GM23338 (cell line): ENCODE measurements around the gene GRIN2A. TPM values are rescaled to one million over a fixed set of nuclear protein-coding genes. Genes with fewer than 3 reads are reported as not detected.

ENCODE experiments used
- ATAC-seq: fragments of 200-7000 bp; cut with Tn5 transposase; 3 replicates; pipeline ENCODE4 v1.9.1; 2020
- DNase-seq: peaks from one replicate; pipeline ENCODE4 v3.0.0-alpha.2; 2015; ENCODE audit warnings: low spot score
- H2AFZ ChIP-seq: fragments of 200-600 bp; sonication (generic); 2 replicates; pipeline ENCODE4 v1.8.0; 2016; ENCODE audit warnings: antibody characterized with exemption, mild to moderate bottlenecking, moderate library complexity
- H3F3A ChIP-seq: fragments of 200-600 bp; sonication (generic); replicated peaks from 2 replicates; pipeline ENCODE4 v1.8.0; 2017; ENCODE audit warnings: antibody characterized with exemption, mixed run types, low read depth
- H3K27ac ChIP-seq: fragments of 200-600 bp; sonication (generic); 2 replicates; pipeline ENCODE4 v1.6.1; 2016; ENCODE audit warnings: low read depth
- H3K27me3 ChIP-seq: fragments of 200-600 bp; sonication (generic); 2 replicates; pipeline ENCODE4 v1.8.0; 2016; ENCODE audit warnings: mild to moderate bottlenecking, mixed run types, moderate library complexity; ENCODE audit not compliant: insufficient read depth
- H3K36me3 ChIP-seq: fragments of 200-600 bp; sonication (generic); 2 replicates; pipeline ENCODE4 v1.8.0; 2016; ENCODE audit warnings: mild to moderate bottlenecking; ENCODE audit not compliant: insufficient read depth
- H3K4me1 ChIP-seq: fragments of 200-600 bp; sonication (generic); 2 replicates; pipeline ENCODE4 v1.8.0; 2016; ENCODE audit warnings: mild to moderate bottlenecking, moderate library complexity; ENCODE audit not compliant: insufficient read depth
- H3K4me2 ChIP-seq: fragments of 200-600 bp; sonication (generic); 2 replicates; pipeline ENCODE4 v1.7.1; 2017; ENCODE audit warnings: mixed run types
- H3K4me3 ChIP-seq: fragments of 200-600 bp; sonication (generic); 2 replicates; pipeline ENCODE4 v1.6.1; 2016; ENCODE audit warnings: mixed run types
- H3K79me2 ChIP-seq: fragments of 200-600 bp; sonication (generic); replicated peaks from 2 replicates; pipeline ENCODE4 v1.8.0; 2017; ENCODE audit warnings: mild to moderate bottlenecking; ENCODE audit not compliant: insufficient read depth
- H3K9me2 ChIP-seq: fragments of 200-600 bp; sonication (generic); 2 replicates; pipeline ENCODE4 v1.8.0; 2017; ENCODE audit not compliant: insufficient read depth
- H4K20me1 ChIP-seq: fragments of 200-600 bp; sonication (generic); replicated peaks from 2 replicates; pipeline ENCODE4 v1.8.0; 2017; ENCODE audit warnings: mild to moderate bottlenecking; ENCODE audit not compliant: insufficient read depth
- H3K27ac Mint-ChIP-seq: 2 replicates; pipeline ENCODE4 v1.8.0; 2020; ENCODE audit warnings: inconsistent platforms, mild to moderate bottlenecking, moderate library complexity, mixed read lengths
- H3K27me3 Mint-ChIP-seq: 3 replicates; pipeline ENCODE4 v1.8.0; 2022; ENCODE audit warnings: low read depth, mild to moderate bottlenecking, moderate library complexity, mixed read lengths, inconsistent platforms; ENCODE audit not compliant: insufficient read depth, poor library complexity
- H3K36me3 Mint-ChIP-seq: 3 replicates; pipeline ENCODE4 v1.8.0; 2021; ENCODE audit warnings: low read depth, mild to moderate bottlenecking, inconsistent platforms, moderate library complexity, mixed read lengths
- H3K4me1 Mint-ChIP-seq: 3 replicates; pipeline ENCODE4 v1.8.0; 2020; ENCODE audit warnings: mild to moderate bottlenecking, inconsistent platforms, mixed read lengths
- H3K4me3 Mint-ChIP-seq: 3 replicates; pipeline ENCODE4 v1.8.0; 2021; ENCODE audit warnings: moderate library complexity, mild to moderate bottlenecking, inconsistent platforms, mixed read lengths
- H3K9me3 Mint-ChIP-seq: 3 replicates; pipeline ENCODE4 v1.8.0; 2020; ENCODE audit warnings: moderate library complexity, mild to moderate bottlenecking, inconsistent platforms, mixed read lengths
- CREB1 ChIP-seq: fragments of 250-450 bp; sonication (Bioruptor Pico); IDR thresholded peaks from 2 replicates; pipeline ENCODE4 v1.5.0; 2020; ENCODE audit warnings: low read depth, mild to moderate bottlenecking, moderate library complexity
- CTCF ChIP-seq, 2 experiments: fragments of 200-600 bp in 1 of 2; sonication (generic) in 1 of 2; conservative IDR thresholded peaks; 2 replicates each; pipeline versions ENCODE4 v1.5.1 to v1.6.1; 2016 to 2017; ENCODE audit warnings: antibody characterized with exemption in 2 of 2, low read depth in 2 of 2, mild to moderate bottlenecking in 2 of 2, moderate library complexity in 1 of 2
- EZH2 ChIP-seq: fragments of 200-600 bp; sonication (generic); IDR thresholded peaks from one replicate; pipeline ENCODE4 v1.8.0; 2017; ENCODE audit warnings: antibody characterized with exemption, mild to moderate bottlenecking, low read depth; ENCODE audit not compliant: unreplicated experiment
- EZH2phosphoT487 ChIP-seq: fragments of 200-600 bp; sonication (generic); IDR thresholded peaks from one replicate; pipeline ENCODE4 v1.8.1; 2018; ENCODE audit warnings: antibody characterized with exemption; ENCODE audit not compliant: unreplicated experiment
- JUNB ChIP-seq: IDR thresholded peaks from one replicate; pipeline ENCODE4 v1.6.1; 2016; ENCODE audit warnings: antibody characterized with exemption; ENCODE audit not compliant: unreplicated experiment
- NANOG ChIP-seq: IDR thresholded peaks from 2 replicates; pipeline ENCODE4 v1.6.1; 2016; ENCODE audit warnings: antibody characterized with exemption, borderline replicate concordance
- POLR2AphosphoS5 ChIP-seq: IDR thresholded peaks from 2 replicates; pipeline ENCODE4 v1.6.1; 2016; ENCODE audit warnings: antibody characterized with exemption, low read depth
- STAT1 ChIP-seq: IDR thresholded peaks from one replicate; pipeline ENCODE4 v1.6.1; 2016; ENCODE audit warnings: antibody characterized with exemption; ENCODE audit not compliant: unreplicated experiment
- ZNF114 ChIP-seq: fragments of 250-450 bp; sonication (Bioruptor Pico); IDR thresholded peaks from 2 replicates; pipeline ENCODE4 v1.5.0; 2020; ENCODE audit warnings: mild to moderate bottlenecking, moderate library complexity
- polyA plus RNA-seq: library from polyadenylated mRNA; unstranded; fragments of >200 nt; fragmentation: Nextera tagmentation; extraction: Ambion mirVana; gene quantifications from 2 replicates; pipeline ENCODE4 v1.2.1, GENCODE V29; 2016
- total RNA-seq: library from RNA; depleted of rRNA; stranded (reverse); fragments of >200 nt; shearing (Covaris generic); gene quantifications from 2 replicates; pipeline ENCODE4 v1.2.3, GENCODE V29; 2014
- TF ChIP-seq, protein P1 (sequence below): IDR thresholded peaks from 2 replicates; pipeline ENCODE4 v1.6.1; 2016; ENCODE audit warnings: antibody characterized with exemption
- TF ChIP-seq, protein P2 (sequence below): IDR thresholded peaks from one replicate; pipeline ENCODE4 v1.6.1; 2018; ENCODE audit warnings: antibody characterized with exemption; ENCODE audit not compliant: unreplicated experiment

GRIN2A gene
- total and polyA plus RNA-seq, 2 experiments from 2014 or later: 0.89 to 5.1 TPM

DNA sequence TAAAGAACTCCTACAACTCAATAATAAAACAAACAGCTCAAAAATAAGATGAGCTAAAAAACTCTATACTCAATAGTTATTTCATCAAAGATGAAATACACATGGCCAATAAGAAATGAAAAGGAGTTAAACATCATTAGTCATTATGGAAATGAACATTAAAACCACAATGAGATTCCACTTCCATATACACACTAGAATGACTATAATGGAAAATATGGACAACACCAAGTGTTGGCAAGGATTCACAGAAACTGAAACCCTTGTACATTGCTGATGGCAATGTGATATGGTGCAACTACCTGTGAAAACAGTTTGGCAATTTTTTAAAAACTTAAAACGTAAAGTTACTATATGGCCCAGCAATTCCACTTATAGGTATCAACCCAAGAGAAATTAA, 91.4 kb downstream of the GRIN2A start:
- no peaks in the 10 kb centered on the region for H3K36me3 Mint-ChIP-seq

GRCh38 chr16:10088380-10088793, 93.8 kb downstream of the GRIN2A start:
- H3K4me2 ChIP-seq: no peak overlapping the region
- Mint-ChIP-seq H3K27me3 (no peaks in the 10 kb centered on the region), H3K9me3 (no peaks in the 10 kb centered on the region), H3K4me3 (no peak overlapping the region), H3K36me3 (no peaks in the 10 kb centered on the region), H3K4me1 (peaks cover 3% of the 10 kb centered on the region; the same call in 1 of the 3 replicates), H3K27ac (0 out of 2 replicates have a peak overlapping the region, but pooled peaks have one; percentile 23)
- H3K4me1 ChIP-seq: no peaks in the 10 kb centered on the region
- no peak overlapping the region; the same call in 1 of the 2 replicates for H2AFZ ChIP-seq
- no peaks in the 10 kb centered on the region for H3F3A ChIP-seq
- H4K20me1 ChIP-seq: no peaks in the 10 kb centered on the region
- ATAC-seq: no peak
- no peaks in the 10 kb centered on the region for H3K79me2 ChIP-seq
- no peaks in the 10 kb centered on the region for H3K9me2 ChIP-seq
- H3K27ac ChIP-seq: no peak overlapping the region
- no peaks in the 10 kb centered on the region for H3K27me3 ChIP-seq
- H3K36me3 ChIP-seq: no peaks in the 10 kb centered on the region
- DNase-seq: no peak
- H3K4me3 ChIP-seq: no peak overlapping the region
- no peak for TF ChIP-seq POLR2AphosphoS5
- TF ChIP-seq JUNB: no peak
- TF ChIP-seq, protein P1, sequence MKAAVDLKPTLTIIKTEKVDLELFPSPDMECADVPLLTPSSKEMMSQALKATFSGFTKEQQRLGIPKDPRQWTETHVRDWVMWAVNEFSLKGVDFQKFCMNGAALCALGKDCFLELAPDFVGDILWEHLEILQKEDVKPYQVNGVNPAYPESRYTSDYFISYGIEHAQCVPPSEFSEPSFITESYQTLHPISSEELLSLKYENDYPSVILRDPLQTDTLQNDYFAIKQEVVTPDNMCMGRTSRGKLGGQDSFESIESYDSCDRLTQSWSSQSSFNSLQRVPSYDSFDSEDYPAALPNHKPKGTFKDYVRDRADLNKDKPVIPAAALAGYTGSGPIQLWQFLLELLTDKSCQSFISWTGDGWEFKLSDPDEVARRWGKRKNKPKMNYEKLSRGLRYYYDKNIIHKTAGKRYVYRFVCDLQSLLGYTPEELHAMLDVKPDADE: no peak
- TF ChIP-seq EZH2phosphoT487: no peak
- TF ChIP-seq ZNF114 (CRISPR knock-in tag): no peak
- no peak for TF ChIP-seq NANOG
- no peak for TF ChIP-seq EZH2
- no peak for TF ChIP-seq CTCF (conservative IDR thresholded peaks at IDR 0.05; ENCODE audit: low read depth in 2 of 2)
- TF ChIP-seq, protein P2, sequence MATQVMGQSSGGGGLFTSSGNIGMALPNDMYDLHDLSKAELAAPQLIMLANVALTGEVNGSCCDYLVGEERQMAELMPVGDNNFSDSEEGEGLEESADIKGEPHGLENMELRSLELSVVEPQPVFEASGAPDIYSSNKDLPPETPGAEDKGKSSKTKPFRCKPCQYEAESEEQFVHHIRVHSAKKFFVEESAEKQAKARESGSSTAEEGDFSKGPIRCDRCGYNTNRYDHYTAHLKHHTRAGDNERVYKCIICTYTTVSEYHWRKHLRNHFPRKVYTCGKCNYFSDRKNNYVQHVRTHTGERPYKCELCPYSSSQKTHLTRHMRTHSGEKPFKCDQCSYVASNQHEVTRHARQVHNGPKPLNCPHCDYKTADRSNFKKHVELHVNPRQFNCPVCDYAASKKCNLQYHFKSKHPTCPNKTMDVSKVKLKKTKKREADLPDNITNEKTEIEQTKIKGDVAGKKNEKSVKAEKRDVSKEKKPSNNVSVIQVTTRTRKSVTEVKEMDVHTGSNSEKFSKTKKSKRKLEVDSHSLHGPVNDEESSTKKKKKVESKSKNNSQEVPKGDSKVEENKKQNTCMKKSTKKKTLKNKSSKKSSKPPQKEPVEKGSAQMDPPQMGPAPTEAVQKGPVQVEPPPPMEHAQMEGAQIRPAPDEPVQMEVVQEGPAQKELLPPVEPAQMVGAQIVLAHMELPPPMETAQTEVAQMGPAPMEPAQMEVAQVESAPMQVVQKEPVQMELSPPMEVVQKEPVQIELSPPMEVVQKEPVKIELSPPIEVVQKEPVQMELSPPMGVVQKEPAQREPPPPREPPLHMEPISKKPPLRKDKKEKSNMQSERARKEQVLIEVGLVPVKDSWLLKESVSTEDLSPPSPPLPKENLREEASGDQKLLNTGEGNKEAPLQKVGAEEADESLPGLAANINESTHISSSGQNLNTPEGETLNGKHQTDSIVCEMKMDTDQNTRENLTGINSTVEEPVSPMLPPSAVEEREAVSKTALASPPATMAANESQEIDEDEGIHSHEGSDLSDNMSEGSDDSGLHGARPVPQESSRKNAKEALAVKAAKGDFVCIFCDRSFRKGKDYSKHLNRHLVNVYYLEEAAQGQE: no peak

More for the DNA sequence above, 91.4 kb downstream of the GRIN2A start:
- H3K9me2 ChIP-seq: no peaks in the 10 kb centered on the region
- H3K27me3 Mint-ChIP-seq: no peaks in the 10 kb centered on the region
- H3K9me3 Mint-ChIP-seq: 0 out of 3 replicates have a peak, but pooled peaks cover 4% of the 10 kb centered on the region
- no peak overlapping the region for H2AFZ ChIP-seq
- H4K20me1 ChIP-seq: no peaks in the 10 kb centered on the region
- no peak for ATAC-seq
- H3K4me1 Mint-ChIP-seq: no peaks in the 10 kb centered on the region; the same call in 2 of the 3 replicates
- no peaks in the 10 kb centered on the region for H3K4me1 ChIP-seq
- no peaks in the 10 kb centered on the region for H3K79me2 ChIP-seq
- H3K27me3 ChIP-seq: no peaks in the 10 kb centered on the region
- TF ChIP-seq, protein P1: no peak
- no peak for TF ChIP-seq EZH2phosphoT487
- no peak for TF ChIP-seq CREB1 (CRISPR knock-in tag)
- no peak for TF ChIP-seq POLR2AphosphoS5
- no peak for TF ChIP-seq STAT1
- no peak for TF ChIP-seq EZH2
- no peak for TF ChIP-seq CTCF (conservative IDR thresholded peaks at IDR 0.05; ENCODE audit: low read depth in 2 of 2)
- H3K27ac ChIP-seq: no peak overlapping the region
- no peak overlapping the region for H3K4me3 Mint-ChIP-seq
- no peaks in the 10 kb centered on the region for H3K36me3 ChIP-seq
- H3K4me2 ChIP-seq: no peak overlapping the region
- no peak overlapping the region for H3K4me3 ChIP-seq
- no peak overlapping the region for H3K27ac Mint-ChIP-seq
- no peaks in the 10 kb centered on the region for H3F3A ChIP-seq
- no peak for DNase-seq
